ENCODE measurements around the gene CORT.
"Not testable (repeated sequence)": the region's sequence is repeated elsewhere in the genome, so short reads cannot be mapped to it uniquely, and the experiment has no call there.

The CORT gene

GRCh38 chr1:10444795-10445397, 4.9 kb upstream of the CORT start:
- H3K27me3 Mint-ChIP-seq: no peaks in the 10 kb centered on the region
- H3K9me3 Mint-ChIP-seq: no peaks in the 10 kb centered on the region
- no peaks in the 10 kb centered on the region for H3K4me1 Mint-ChIP-seq
- H3K36me3 Mint-ChIP-seq (ENCODE audit: insufficient read depth): no peaks in the 10 kb centered on the region
- no peak overlapping the region for H3K4me3 Mint-ChIP-seq
- no peak for DNase-seq (ENCODE audit: low spot score in 2 of 2)
- no peak for ATAC-seq (replicated peaks; ENCODE audit: extremely low read depth, poor library complexity, severe bottlenecking)
- no peak overlapping the region for H3K27ac Mint-ChIP-seq (ENCODE audit: low read depth)

GRCh38 chr1:10446790-10447422, 2.9 kb upstream of the CORT start:
- Mint-ChIP-seq H3K27ac (ENCODE audit: low read depth) (no peak overlapping the region), H3K4me1 (no peaks in the 10 kb centered on the region), H3K27me3 (no peaks in the 10 kb centered on the region), H3K9me3 (no peaks in the 10 kb centered on the region), H3K4me3 (no peak overlapping the region), H3K36me3 (ENCODE audit: insufficient read depth) (no peaks in the 10 kb centered on the region)
- ATAC-seq (replicated peaks; ENCODE audit: extremely low read depth, poor library complexity, severe bottlenecking) (no peak), DNase-seq (ENCODE audit: low spot score in 2 of 2) (no peak)

- H3K9me3 Mint-ChIP-seq: no peaks in the 10 kb centered on the region
- no peaks in the 10 kb centered on the region for H3K27me3 Mint-ChIP-seq
- no peak overlapping the region for H3K4me3 Mint-ChIP-seq
- no peaks in the 10 kb centered on the region for H3K36me3 Mint-ChIP-seq (ENCODE audit: insufficient read depth)
- H3K27ac Mint-ChIP-seq (ENCODE audit: low read depth): no peak overlapping the region
- no peaks in the 10 kb centered on the region for H3K4me1 Mint-ChIP-seq
- DNase-seq (ENCODE audit: low spot score in 2 of 2): no peak
- ATAC-seq (replicated peaks; ENCODE audit: extremely low read depth, poor library complexity, severe bottlenecking): no peak
Measured at GRCh38 chr1:10450156-10450814, 454 bp downstream of the CORT start.

GRCh38 chr1:10450836-10451235, 1.0 kb downstream of the CORT start:
- H3K27ac Mint-ChIP-seq (ENCODE audit: low read depth): no peak overlapping the region
- no peaks in the 10 kb centered on the region for H3K4me1 Mint-ChIP-seq
- H3K27me3 Mint-ChIP-seq: no peaks in the 10 kb centered on the region
- H3K4me3 Mint-ChIP-seq: no peak overlapping the region
- ATAC-seq (replicated peaks; ENCODE audit: extremely low read depth, poor library complexity, severe bottlenecking) (no peak), DNase-seq (ENCODE audit: low spot score in 2 of 2) (no peak)
- no peaks in the 10 kb centered on the region for H3K9me3 Mint-ChIP-seq
- no peaks in the 10 kb centered on the region for H3K36me3 Mint-ChIP-seq (ENCODE audit: insufficient read depth)

- Mint-ChIP-seq H3K4me1 (no peaks in the 10 kb centered on the region), H3K27me3 (no peaks in the 10 kb centered on the region), H3K4me3 (no peak overlapping the region), H3K27ac (ENCODE audit: low read depth) (no peak overlapping the region), H3K9me3 (no peaks in the 10 kb centered on the region), H3K36me3 (ENCODE audit: insufficient read depth) (no peaks in the 10 kb centered on the region)
- DNase-seq (ENCODE audit: low spot score in 2 of 2): no peak
- ATAC-seq (replicated peaks; ENCODE audit: extremely low read depth, poor library complexity, severe bottlenecking): no peak
Measured at GRCh38 chr1:10451287-10451686, 1.5 kb downstream of the CORT start.

- no peak for DNase-seq (ENCODE audit: low spot score in 2 of 2)
- Mint-ChIP-seq H3K36me3 (ENCODE audit: insufficient read depth) (peaks cover 8% of the 10 kb centered on the region), H3K4me3 (no peak overlapping the region), H3K27me3 (no peaks in the 10 kb centered on the region), H3K27ac (ENCODE audit: low read depth) (no peak overlapping the region), H3K4me1 (no peaks in the 10 kb centered on the region), H3K9me3 (no peaks in the 10 kb centered on the region)
- ATAC-seq (replicated peaks; ENCODE audit: extremely low read depth, poor library complexity, severe bottlenecking): no peak
Measured at GRCh38 chr1:10456048-10456447, 6.2 kb downstream of the CORT start.

GRCh38 chr1:10456661-10457060, 6.8 kb downstream of the CORT start:
- Mint-ChIP-seq H3K4me1 (no peaks in the 10 kb centered on the region), H3K9me3 (no peaks in the 10 kb centered on the region), H3K36me3 (ENCODE audit: insufficient read depth) (peaks cover 14% of the 10 kb centered on the region), H3K4me3 (no peak overlapping the region), H3K27ac (ENCODE audit: low read depth) (no peak overlapping the region), H3K27me3 (no peaks in the 10 kb centered on the region)
- DNase-seq (ENCODE audit: low spot score in 2 of 2): no peak
- ATAC-seq (replicated peaks; ENCODE audit: extremely low read depth, poor library complexity, severe bottlenecking): no peak

GRCh38 chr1:10457462-10457861, 7.6 kb downstream of the CORT start:
- ATAC-seq (replicated peaks; ENCODE audit: extremely low read depth, poor library complexity, severe bottlenecking); H3K4me3 Mint-ChIP-seq; H3K27me3 Mint-ChIP-seq; H3K27ac Mint-ChIP-seq (ENCODE audit: low read depth); H3K9me3 Mint-ChIP-seq; H3K4me1 Mint-ChIP-seq; DNase-seq (ENCODE audit: low spot score in 2 of 2): not testable (repeated sequence)
- H3K36me3 Mint-ChIP-seq (ENCODE audit: insufficient read depth): peaks cover 16% of the 10 kb centered on the region

- Mint-ChIP-seq H3K9me3 (no peaks in the 10 kb centered on the region), H3K27ac (ENCODE audit: low read depth) (no peak overlapping the region), H3K4me3 (no peak overlapping the region), H3K36me3 (ENCODE audit: insufficient read depth) (peaks cover 19% of the 10 kb centered on the region), H3K4me1 (no peaks in the 10 kb centered on the region), H3K27me3 (no peaks in the 10 kb centered on the region)
- no peak for ATAC-seq (replicated peaks; ENCODE audit: extremely low read depth, poor library complexity, severe bottlenecking)
- no peak for DNase-seq (ENCODE audit: low spot score in 2 of 2)
Measured at GRCh38 chr1:10457875-10458274, 8.0 kb downstream of the CORT start.

GRCh38 chr1:10459184-10459583, 9.4 kb downstream of the CORT start:
- Mint-ChIP-seq H3K36me3 (ENCODE audit: insufficient read depth) (peaks cover 25% of the 10 kb centered on the region), H3K4me1 (no peaks in the 10 kb centered on the region), H3K9me3 (no peaks in the 10 kb centered on the region), H3K27me3 (no peaks in the 10 kb centered on the region), H3K4me3 (no peak overlapping the region), H3K27ac (ENCODE audit: low read depth) (no peak overlapping the region)
- no peak for ATAC-seq (replicated peaks; ENCODE audit: extremely low read depth, poor library complexity, severe bottlenecking)
- no peak for DNase-seq (ENCODE audit: low spot score in 2 of 2)

GRCh38 chr1:10467078-10467477, 17.2 kb downstream of the CORT start:
- Mint-ChIP-seq H3K4me1 (peaks cover 9% of the 10 kb centered on the region), H3K36me3 (ENCODE audit: insufficient read depth) (peaks cover 43% of the 10 kb centered on the region), H3K9me3 (no peaks in the 10 kb centered on the region), H3K4me3 (no peak overlapping the region), H3K27ac (ENCODE audit: low read depth) (no peak overlapping the region), H3K27me3 (no peaks in the 10 kb centered on the region)
- no peak for ATAC-seq (replicated peaks; ENCODE audit: extremely low read depth, poor library complexity, severe bottlenecking)
- no peak for DNase-seq (ENCODE audit: low spot score in 2 of 2)

GRCh38 chr1:10470043-10470442, 20.2 kb downstream of the CORT start:
- Mint-ChIP-seq H3K4me3 (no peak overlapping the region), H3K36me3 (ENCODE audit: insufficient read depth) (peaks cover 35% of the 10 kb centered on the region), H3K4me1 (peaks cover 27% of the 10 kb centered on the region), H3K27ac (ENCODE audit: low read depth) (no peak overlapping the region), H3K9me3 (no peaks in the 10 kb centered on the region), H3K27me3 (no peaks in the 10 kb centered on the region)
- ATAC-seq (replicated peaks; ENCODE audit: extremely low read depth, poor library complexity, severe bottlenecking): no peak
- no peak for DNase-seq (ENCODE audit: low spot score in 2 of 2)

Data from central memory CD8-positive, alpha-beta T cell (primary cell).